Measurements from ENCODE around the gene NRP1.

The NRP1 gene

DNA sequence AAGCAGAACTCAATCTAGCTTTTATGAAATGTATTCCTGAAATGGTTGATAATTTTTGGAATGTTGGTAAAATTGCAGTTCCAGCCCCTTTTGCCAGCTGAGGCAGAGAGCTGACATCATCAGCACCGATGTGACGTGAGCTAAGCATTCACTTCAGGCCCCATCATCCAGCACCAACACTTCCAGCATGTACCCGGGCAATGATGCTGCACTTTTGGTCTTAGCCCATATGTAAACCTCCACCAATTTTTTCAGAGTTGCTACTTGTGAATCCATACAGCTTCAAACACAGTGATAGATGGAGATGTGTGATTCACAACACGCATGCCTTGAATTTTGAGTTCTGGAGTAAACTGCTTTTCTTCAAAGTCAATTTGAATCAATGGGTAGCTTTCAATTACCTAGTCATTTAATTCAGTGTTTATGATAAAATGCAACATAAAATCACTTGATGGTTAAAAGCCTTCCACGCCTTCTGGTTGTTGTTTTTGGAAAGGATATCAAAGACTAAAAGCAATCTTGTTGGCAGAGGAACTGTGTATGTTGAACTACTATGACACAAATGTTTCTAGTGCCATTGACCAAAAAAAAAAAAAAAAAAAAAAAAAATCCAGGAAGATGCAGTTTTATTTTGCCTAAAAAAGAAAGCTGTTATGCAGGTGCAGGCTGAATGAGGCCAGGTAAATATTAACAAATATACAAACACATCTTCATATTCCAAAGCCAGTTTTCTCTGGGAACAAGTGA lies 73.9 kb downstream of the NRP1 start:
- TF ChIP-seq, protein P1, sequence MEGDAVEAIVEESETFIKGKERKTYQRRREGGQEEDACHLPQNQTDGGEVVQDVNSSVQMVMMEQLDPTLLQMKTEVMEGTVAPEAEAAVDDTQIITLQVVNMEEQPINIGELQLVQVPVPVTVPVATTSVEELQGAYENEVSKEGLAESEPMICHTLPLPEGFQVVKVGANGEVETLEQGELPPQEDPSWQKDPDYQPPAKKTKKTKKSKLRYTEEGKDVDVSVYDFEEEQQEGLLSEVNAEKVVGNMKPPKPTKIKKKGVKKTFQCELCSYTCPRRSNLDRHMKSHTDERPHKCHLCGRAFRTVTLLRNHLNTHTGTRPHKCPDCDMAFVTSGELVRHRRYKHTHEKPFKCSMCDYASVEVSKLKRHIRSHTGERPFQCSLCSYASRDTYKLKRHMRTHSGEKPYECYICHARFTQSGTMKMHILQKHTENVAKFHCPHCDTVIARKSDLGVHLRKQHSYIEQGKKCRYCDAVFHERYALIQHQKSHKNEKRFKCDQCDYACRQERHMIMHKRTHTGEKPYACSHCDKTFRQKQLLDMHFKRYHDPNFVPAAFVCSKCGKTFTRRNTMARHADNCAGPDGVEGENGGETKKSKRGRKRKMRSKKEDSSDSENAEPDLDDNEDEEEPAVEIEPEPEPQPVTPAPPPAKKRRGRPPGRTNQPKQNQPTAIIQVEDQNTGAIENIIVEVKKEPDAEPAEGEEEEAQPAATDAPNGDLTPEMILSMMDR (IDR thresholded peaks at IDR 0.05; ENCODE audit: low read depth, low read length), result no peak
- H3K4me3 ChIP-seq (ENCODE audit: low read depth, low read length), result no peak overlapping the region
- peak; percentile 33 for DNase-seq (ENCODE audit: low read depth, low spot score)
- in situ Hi-C loops (cut with HindIII; ENCODE audit: low sequenced_read_pairs), result no loop called here

DNA sequence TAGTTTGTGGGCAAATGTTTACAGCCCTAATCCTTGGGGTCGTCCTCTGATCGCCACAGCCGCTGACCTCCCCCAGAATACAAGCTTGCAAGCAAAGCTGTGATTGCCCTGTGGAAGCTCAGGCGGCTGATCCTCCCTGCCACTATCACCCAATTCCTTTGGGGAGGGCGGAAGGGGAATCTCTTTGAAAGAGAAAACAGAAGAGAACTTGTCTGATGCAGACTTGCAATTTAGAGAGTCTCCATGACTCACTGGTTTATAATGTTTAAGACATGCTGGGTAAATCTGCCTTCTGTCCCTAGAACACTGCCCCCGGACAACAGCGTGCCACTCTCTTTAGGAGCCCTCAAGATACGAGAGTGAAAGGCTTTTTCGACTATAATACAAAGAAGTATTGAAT lies 75.5 kb downstream of the NRP1 start:
- no peak overlapping the region for H3K4me3 ChIP-seq (ENCODE audit: low read depth, low read length)
- in situ Hi-C loops (cut with HindIII; ENCODE audit: low sequenced_read_pairs), result no loop called here
- TF ChIP-seq, protein P1 (IDR thresholded peaks at IDR 0.05; ENCODE audit: low read depth, low read length), result no peak
- peak; percentile 77 for DNase-seq (ENCODE audit: low read depth, low spot score)

DNA sequence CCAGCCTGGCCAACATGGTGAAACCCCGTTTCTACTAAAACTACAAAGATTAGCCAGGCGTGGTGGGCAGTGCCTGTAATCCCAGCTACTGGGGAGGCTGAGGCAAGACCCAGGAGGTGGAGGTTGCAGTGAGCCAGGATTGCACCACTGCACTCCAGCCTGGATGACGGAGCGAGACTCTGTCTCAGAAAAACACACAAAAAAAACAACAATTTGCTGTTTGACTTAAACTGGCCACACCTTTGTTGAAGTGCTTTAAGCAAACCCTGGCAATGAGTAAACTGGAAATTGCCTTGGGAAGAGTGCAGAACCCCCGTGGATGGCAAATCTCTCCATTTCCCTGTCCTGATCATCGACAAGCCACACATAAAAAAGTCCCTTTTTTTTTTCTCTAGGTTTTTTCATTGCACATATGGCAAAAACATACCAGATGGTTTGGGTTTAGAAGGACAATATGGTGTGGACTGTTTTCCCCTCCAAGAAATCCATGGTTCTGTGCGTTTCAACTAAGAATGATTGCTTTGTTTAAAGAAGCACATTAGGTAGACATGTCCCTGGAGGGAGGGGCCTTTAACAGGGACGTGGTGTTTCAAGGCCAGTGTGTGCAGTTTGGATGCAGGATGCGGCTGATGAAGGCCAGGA lies 76.9 kb downstream of the NRP1 start:
- H3K4me3 ChIP-seq (ENCODE audit: low read depth, low read length), result no peak overlapping the region
- in situ Hi-C loops (cut with HindIII; ENCODE audit: low sequenced_read_pairs), result no loop called here
- TF ChIP-seq, protein P1 (IDR thresholded peaks at IDR 0.05; ENCODE audit: low read depth, low read length), result no peak
- DNase-seq (ENCODE audit: low read depth, low spot score), result no peak

DNA sequence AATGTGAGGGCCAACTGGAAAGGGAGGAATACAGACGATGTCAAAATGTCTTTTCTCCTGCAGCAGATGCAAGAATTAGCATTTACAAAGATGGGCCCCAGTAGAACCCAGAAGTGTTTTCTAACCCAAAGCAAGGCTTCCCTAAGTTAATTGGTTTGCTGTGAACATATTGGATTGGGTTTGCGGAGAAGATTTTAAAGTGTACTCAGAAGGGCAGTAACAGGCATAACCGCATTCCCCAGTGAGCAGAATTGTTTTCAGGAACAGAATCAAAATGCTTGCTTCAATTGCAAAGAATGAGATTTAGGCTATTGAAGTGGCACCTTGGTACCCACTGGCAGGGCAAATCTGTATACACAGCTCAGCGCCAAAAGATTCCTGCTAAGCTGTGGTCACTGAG lies 78.0 kb downstream of the NRP1 start:
- in situ Hi-C loops (cut with HindIII; ENCODE audit: low sequenced_read_pairs), result no loop called here
- H3K4me3 ChIP-seq (ENCODE audit: low read depth, low read length), result no peak overlapping the region
- no peak for DNase-seq (ENCODE audit: low read depth, low spot score)
- TF ChIP-seq, protein P1 (IDR thresholded peaks at IDR 0.05; ENCODE audit: low read depth, low read length), result no peak

DNA sequence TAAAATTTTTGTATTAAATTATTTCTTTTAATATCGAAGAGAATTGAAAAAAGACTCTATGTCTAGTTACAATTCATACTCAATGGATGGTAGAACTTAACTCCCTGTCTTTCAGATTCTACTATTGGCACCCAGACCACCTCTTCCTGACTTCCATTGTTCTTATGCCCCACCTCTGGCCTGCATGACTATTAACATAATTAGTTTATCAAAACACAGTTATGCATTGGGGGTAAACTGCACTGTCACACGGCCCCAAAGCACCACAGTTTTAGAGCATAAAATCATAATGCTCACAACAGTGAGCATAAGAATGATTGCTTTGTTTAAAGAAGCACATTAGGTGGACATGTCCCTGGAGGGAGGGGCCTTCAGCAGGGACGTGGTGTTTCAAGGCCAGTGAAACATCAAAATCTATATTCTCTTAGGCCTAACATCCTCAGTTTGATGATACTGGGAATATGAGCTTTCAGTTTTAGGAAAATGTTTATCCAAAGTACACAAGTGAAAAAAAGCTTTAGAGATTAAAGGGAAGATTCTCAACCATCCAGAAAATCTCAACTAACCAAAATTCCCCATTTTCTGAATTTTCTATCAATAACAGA lies 79.8 kb downstream of the NRP1 start:
- no peak overlapping the region for H3K4me3 ChIP-seq (ENCODE audit: low read depth, low read length)
- in situ Hi-C loops (cut with HindIII; ENCODE audit: low sequenced_read_pairs), result no loop called here
- DNase-seq (ENCODE audit: low read depth, low spot score), result no peak
- TF ChIP-seq, protein P1 (IDR thresholded peaks at IDR 0.05; ENCODE audit: low read depth, low read length), result no peak

DNA sequence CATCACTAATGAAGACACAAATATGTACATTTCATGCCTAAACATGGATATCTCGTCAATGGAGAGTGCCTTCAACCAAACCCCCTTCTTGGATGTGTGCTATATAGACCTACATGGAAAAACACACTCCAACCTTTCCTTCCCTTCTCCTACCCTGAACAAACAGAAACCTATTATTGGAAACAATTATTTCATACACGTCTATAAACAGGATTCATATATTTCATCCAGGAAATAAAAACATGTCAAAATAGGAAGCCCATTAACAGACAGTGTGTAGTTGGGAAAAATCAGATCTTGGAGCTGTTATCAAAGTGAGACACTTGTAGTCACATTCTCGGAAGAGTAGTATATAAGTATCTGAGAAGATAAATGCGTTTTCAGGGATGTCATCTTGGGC lies 81.1 kb downstream of the NRP1 start:
- H3K4me3 ChIP-seq (ENCODE audit: low read depth, low read length), result no peak overlapping the region
- TF ChIP-seq, protein P1 (IDR thresholded peaks at IDR 0.05; ENCODE audit: low read depth, low read length), result no peak
- DNase-seq (ENCODE audit: low read depth, low spot score), result no peak
- in situ Hi-C loops (cut with HindIII; ENCODE audit: low sequenced_read_pairs), result no loop called here
